PC-9 (cell line): ENCODE data around the gene KATNIP.

Experiments
- EZH2 ChIP-seq: fragments of 200-600 bp; sonication (generic); IDR thresholded peaks from 2 replicates; pipeline ENCODE4 v1.8.0; 2017; ENCODE audit warnings: antibody characterized with exemption, low read depth
- TF ChIP-seq, protein P1 (sequence below): fragments of 200-600 bp; sonication (generic); conservative IDR thresholded peaks from 2 replicates; pipeline ENCODE4 v1.6.1; 2017; ENCODE audit warnings: mixed run types, antibody characterized with exemption, mild to moderate bottlenecking, moderate library complexity

DNA sequence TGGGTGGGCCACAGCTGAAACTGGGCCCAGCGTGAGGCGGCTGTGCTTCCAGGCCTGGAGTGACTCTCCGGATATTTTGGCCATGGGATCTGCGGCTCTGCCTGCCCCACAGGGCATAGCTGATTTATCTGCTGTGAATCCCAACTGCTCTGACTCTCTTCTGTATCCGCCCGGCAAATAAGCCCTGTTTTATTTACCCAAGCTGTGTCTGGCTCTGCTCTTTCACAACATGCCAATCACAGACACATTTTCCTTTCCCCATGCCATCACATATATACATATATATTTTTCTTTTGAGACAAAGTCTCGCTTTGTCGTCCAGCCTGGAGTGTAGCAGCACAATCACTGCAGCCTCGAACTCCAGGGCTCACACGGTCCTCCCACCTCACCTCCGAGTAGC, 33.6 kb upstream of the KATNIP start:
- TF ChIP-seq, protein P1, sequence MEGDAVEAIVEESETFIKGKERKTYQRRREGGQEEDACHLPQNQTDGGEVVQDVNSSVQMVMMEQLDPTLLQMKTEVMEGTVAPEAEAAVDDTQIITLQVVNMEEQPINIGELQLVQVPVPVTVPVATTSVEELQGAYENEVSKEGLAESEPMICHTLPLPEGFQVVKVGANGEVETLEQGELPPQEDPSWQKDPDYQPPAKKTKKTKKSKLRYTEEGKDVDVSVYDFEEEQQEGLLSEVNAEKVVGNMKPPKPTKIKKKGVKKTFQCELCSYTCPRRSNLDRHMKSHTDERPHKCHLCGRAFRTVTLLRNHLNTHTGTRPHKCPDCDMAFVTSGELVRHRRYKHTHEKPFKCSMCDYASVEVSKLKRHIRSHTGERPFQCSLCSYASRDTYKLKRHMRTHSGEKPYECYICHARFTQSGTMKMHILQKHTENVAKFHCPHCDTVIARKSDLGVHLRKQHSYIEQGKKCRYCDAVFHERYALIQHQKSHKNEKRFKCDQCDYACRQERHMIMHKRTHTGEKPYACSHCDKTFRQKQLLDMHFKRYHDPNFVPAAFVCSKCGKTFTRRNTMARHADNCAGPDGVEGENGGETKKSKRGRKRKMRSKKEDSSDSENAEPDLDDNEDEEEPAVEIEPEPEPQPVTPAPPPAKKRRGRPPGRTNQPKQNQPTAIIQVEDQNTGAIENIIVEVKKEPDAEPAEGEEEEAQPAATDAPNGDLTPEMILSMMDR = no peak
- no peak for TF ChIP-seq EZH2
